Activated T-cell treated with anti-CD3 and anti-CD28 coated beads for 24 hours (primary cell): ENCODE data around the gene KTI12.
"Not testable (repeated sequence)": the region's sequence is repeated elsewhere in the genome, so short reads cannot be mapped to it uniquely, and the experiment has no call there.

ENCODE experiments used
- DNase-seq: peaks from one replicate; pipeline ENCODE4 v3.0.0-alpha.2; 2020; ENCODE audit warnings: low read depth

Gene KTI12

GRCh38 chr1:52037909-52038308 is 4.3 kb upstream of the KTI12 start:
- DNase-seq, result no peak

DNA sequence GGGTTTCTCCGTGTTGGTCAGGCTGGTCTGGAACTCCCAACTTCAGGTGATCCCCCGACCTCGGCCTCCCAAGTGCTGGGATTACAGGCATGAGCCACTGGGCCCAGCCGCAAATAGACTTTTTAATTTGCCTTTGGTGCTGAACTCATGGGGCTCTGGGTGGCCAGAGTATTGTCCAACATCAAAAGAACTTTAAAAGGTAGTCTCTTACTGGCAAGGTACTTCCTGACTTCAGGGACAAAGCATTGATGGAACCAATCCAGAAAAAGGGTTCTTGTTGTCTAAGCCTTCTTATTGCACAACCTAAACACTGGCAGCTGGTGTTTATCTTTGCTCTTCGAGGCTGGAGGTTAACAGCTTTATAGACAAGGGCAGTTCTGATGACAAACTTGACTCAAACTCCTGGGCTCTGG is 3.8 kb upstream of the KTI12 start:
- DNase-seq, result no peak

GRCh38 chr1:52034050-52034384 is 407 bp upstream of the KTI12 start:
- no peak for DNase-seq

- DNase-seq, result no peak
These were observed 852 bp downstream of the KTI12 start for GRCh38 chr1:52032785-52033131.

DNA sequence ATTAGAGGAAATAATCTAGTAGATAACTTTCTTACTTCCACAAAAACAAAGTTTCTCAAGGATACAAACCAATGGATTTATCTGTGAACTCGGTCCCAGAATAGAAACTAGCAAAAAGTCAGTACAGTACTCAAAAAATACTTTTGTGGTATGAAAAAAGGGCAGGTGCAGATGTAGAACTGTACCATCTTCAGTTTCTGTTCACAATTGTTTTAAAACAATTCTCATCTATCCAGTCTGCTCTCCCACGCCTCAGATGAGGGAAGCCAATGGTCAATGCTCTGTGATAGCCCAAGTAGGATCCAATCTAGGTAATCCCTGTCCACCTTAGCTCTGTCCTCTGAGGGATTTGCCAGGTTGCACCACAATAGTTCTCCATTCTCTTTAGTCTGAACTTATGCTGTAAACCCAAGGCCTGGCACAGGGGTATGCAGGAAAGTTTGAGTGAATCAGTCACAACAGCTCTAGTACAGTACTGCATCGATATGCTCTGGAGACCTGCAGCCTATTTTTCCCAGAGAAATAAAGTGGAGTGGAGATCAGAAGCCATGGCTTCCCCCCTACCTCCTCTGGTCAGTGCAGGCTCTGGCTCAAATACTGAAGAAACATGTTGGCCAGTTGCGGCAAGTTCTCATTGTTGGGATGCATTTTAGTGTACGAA is 1.4 kb downstream of the KTI12 start:
- no peak for DNase-seq

DNA sequence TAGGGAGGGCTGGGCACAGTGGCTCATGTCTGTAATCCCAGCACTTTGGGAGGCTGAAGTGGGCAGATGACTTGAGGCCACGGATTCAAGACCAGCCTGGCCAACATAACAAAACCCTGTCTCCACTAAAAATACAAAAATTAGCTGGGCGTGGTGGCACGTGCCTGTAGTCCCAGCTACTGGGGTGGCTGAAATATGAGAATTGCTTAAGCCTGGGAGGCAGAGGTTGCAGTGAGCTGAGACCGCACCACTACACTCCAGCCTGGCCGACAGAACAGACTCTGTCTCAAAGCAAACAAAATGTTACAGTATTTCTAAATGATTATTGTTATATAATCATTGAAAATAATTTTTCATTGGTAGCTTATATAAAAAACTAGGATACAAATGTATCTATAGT is 4.8 kb downstream of the KTI12 start:
- DNase-seq, result not testable (repeated sequence)

- DNase-seq, result no peak
These were observed 5.3 kb downstream of the KTI12 start for GRCh38 chr1:52028328-52028727.

GRCh38 chr1:52026278-52026677 is 7.3 kb downstream of the KTI12 start:
- DNase-seq, result no peak

GRCh38 chr1:52022133-52022532 is 11.5 kb downstream of the KTI12 start:
- no peak for DNase-seq

DNA sequence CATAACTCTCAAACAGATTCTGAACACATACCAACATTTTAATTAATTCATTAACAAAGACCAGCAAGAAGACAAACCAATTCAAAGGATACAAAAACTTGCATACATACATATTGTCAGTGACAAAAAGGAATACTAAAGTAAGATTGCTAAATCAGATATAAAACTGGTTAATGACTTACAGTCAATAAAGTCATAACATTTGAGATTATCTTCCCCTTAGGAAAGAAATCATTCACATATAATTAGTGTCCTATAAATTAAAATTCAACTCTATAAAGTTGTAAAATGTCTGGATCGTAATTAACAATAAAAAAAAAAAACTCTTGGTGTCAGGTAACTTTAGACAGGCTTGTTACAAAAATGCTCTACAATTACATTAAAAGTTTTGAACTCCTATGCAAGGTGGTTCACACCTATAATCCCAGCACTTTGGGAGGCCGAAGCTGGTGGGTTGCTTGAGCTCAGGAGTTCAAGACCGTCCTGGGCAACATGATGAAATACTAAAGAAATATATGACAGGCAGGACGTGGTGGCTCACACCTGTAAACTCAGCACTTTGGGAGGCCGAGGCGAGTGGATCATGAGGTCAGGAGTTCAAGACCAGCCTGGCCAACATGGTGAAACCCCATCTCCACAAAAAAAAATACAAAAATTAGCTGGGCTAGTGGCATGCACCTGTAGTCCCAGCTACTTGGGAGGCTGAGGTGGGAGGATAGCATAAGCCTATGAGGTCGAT is 25.4 kb downstream of the KTI12 start:
- no peak for DNase-seq

DNA sequence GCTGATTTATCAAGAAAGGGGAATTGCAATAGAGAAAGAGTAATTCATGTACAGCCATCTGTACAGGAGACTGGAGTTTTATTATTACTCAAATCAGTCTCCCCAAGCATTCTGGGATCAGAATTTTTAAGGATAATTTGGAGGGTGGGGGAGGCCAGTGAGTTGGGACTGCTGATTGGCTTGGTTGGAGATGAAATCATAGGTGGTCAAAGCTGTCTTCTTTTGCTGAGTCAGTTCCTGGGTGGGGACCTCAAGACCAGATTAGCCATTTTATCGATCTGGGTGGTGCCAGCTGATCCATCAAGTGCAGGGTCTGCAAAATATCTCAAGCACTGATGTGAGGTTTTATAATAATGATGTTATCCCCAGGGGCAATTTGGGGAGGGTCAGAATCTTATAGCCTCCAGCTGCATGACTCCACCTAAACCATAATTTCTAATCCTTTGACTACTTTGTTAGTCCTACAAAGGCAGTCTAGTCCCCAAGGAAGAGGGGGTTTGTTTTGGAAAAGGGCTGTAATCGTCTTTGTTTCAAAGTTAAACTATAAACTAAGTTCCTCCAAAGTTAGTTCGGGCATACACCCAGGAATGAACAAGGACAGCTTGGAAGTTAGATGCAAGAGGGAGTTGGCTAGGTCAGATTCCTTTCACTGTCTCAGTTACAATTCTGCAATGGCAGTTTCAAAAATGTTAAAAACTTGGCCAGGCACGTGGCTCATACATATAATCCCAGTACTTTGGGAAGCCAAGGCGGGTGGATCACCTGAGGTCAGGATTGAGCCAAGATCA is 26.2 kb downstream of the KTI12 start:
- no peak for DNase-seq

- not testable (repeated sequence) for DNase-seq
These were observed 27.5 kb downstream of the KTI12 start for GRCh38 chr1:52006081-52006553.

DNA sequence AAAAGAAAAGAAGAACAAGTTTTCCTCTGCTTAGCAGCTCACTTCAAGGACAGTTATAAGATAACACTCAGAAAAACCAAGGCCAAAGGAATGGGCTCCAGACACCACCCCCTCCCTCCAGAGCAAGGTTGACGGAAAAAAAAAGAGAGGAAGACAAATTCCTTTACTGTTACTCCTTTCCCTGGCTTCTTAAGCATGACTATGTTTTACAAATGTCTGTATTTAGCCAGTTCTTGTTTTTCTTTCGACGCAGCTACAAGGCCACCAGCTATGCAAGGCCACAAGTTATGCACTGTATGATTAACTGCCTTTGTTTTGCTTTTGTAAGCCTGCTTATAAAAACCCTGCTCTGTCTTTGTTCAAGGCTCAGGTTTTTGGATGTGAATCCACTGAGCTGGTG is 28.1 kb downstream of the KTI12 start:
- not testable (repeated sequence) for DNase-seq

- no peak for DNase-seq
These were observed 29.7 kb downstream of the KTI12 start for GRCh38 chr1:52003877-52004276.

DNA sequence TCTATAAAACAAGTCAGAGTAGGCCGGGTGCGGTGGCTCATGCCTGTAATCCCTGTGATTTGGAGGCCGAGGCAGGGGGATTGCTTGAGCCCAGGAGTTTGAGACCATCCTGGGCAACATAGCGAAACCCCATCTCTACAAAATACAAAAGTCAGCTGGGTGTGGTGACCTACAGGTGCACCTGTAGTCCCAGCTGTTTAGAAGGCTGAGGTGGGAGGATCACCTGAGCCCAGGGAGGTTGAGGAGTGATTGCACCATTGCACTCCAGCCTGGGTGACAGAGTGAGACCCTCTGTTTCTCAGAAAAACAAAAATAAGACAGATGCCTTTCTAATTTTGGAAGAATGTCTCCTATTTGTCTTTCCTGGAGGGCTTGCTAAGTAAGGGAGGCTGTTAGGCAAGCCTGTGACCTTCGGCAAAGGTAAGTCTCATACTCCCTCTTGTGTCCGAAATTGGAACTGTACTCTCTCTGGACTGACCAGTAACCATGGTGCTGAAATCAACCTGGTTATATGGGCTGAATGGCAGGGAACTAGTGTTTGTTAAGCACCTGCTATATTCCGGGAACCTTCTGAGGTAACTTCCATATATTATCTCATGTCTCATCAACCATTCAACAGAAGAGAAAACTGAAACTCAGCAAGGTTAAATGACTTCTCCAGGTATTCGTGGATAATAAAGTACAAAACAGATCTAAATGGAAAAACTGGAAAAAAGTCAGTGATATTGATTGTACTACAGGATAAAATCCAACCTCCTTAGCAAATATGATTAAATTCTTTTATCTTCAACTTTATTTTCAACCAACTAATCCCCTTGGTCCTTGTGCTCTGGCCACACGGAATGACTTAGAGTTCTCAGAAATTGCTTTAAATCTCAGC is 31.3 kb downstream of the KTI12 start:
- DNase-seq, result peak; percentile 59

- DNase-seq, result no peak
These were observed 34.9 kb downstream of the KTI12 start for GRCh38 chr1:51998701-51999100.

DNA sequence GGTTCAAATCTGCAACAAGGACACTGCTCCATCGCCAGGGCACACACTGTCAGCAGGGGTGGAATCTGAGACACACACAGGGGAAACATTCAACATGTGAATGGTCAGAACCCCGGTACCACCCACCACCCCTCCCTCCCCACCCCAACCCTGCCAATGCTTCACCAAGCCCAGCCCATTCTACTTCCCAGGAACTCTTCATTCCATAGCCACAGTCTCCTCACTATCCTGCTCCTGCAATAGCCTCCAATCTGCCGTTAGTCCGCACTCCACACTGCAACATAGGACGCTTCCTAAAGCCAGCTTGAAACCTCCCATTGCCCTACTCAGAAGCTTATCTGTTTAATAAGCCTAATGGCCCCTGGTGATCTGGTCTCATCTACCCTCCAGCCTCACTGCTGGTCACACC is 35.6 kb downstream of the KTI12 start:
- no peak for DNase-seq

GRCh38 chr1:51990478-51990965 is 43.1 kb downstream of the KTI12 start, which contains the start of gene RAB3B:
TSS of gene RAB3B (minus strand) at chr1:51990700. CDS start at chr1:51977117, 13,583 bp downstream.
- DNase-seq, result peak; percentile 72

- no peak for DNase-seq
These were observed 43.8 kb downstream of the KTI12 start for GRCh38 chr1:51989582-51990477.

- no peak for DNase-seq
These were observed 45.4 kb downstream of the KTI12 start for GRCh38 chr1:51988254-51988653.

DNA sequence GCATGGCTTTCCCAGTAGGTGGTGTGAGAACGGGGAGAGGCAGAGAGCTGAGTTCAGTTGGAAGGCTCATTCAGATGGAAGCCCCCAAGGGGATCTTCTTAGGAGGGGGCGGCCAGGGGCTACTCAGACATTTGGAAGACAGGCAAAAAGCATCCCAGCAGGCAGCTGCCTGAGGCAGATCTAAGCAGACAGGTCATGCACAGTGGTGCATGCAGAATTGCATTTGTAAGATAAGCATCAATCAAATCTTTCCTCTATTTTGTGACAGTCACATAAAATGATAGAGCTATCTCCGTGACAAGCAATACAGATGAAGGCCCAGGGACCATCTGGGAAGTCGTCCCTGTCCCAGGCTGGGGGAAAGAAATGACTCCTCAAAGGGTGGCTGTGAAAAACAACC is 46.9 kb downstream of the KTI12 start:
- DNase-seq, result no peak
